DMS53 treated with DMSO at 0.1 percent for 48 hours (cell line): ENCODE results near the gene WDR41.

Source experiments
- DNase-seq: peaks from one replicate; lab custom pipeline; 2025; ENCODE audit not compliant: unreplicated experiment; lab: John Stamatoyannopoulos, UW

Gene WDR41

GRCh38 chr5:77449277-77449676 is 42.8 kb downstream of the WDR41 start:
- DNase-seq = no peak

- DNase-seq = no peak
These were observed 43.3 kb downstream of the WDR41 start for GRCh38 chr5:77448831-77449230.

- no peak for DNase-seq
These were observed 47.8 kb downstream of the WDR41 start for GRCh38 chr5:77444356-77444755.

GRCh38 chr5:77443670-77444069 is 48.4 kb downstream of the WDR41 start:
- no peak for DNase-seq

GRCh38 chr5:77438071-77438470 is 54.0 kb downstream of the WDR41 start:
- no peak for DNase-seq

GRCh38 chr5:77437194-77437593 is 54.9 kb downstream of the WDR41 start:
- peak; percentile 8 for DNase-seq

GRCh38 chr5:77431719-77432118 is 60.4 kb downstream of the WDR41 start:
- DNase-seq = no peak

- no peak for DNase-seq
These were observed 60.8 kb downstream of the WDR41 start for GRCh38 chr5:77431286-77431685.

GRCh38 chr5:77430726-77431125 is 61.4 kb downstream of the WDR41 start:
- DNase-seq = no peak

- DNase-seq = no peak
These were observed 63.6 kb downstream of the WDR41 start for GRCh38 chr5:77428526-77428925.

- DNase-seq = no peak
These were observed 64.1 kb downstream of the WDR41 start for GRCh38 chr5:77427998-77428397.

GRCh38 chr5:77426670-77427069 is 65.4 kb downstream of the WDR41 start:
- DNase-seq = no peak

- no peak for DNase-seq
These were observed 66.0 kb downstream of the WDR41 start for GRCh38 chr5:77425998-77426659.

GRCh38 chr5:77425420-77425819 is 66.7 kb downstream of the WDR41 start:
- DNase-seq = no peak

- DNase-seq = no peak
These were observed 67.2 kb downstream of the WDR41 start for GRCh38 chr5:77424921-77425320.

GRCh38 chr5:77423022-77423750 is 68.9 kb downstream of the WDR41 start:
- no peak for DNase-seq

GRCh38 chr5:77420940-77421339 is 71.2 kb downstream of the WDR41 start:
- DNase-seq = no peak

GRCh38 chr5:77419644-77420582 is 72.2 kb downstream of the WDR41 start:
- no peak for DNase-seq

- no peak for DNase-seq
These were observed 73.2 kb downstream of the WDR41 start for GRCh38 chr5:77418601-77419581.

GRCh38 chr5:77418162-77418561 is 74.0 kb downstream of the WDR41 start:
- no peak for DNase-seq
